ENCODE results near the gene SNAPC2.
A peak's percentile ranks its signal among the peaks of the same experiment; 100 is the strongest.

Gene SNAPC2

DNA sequence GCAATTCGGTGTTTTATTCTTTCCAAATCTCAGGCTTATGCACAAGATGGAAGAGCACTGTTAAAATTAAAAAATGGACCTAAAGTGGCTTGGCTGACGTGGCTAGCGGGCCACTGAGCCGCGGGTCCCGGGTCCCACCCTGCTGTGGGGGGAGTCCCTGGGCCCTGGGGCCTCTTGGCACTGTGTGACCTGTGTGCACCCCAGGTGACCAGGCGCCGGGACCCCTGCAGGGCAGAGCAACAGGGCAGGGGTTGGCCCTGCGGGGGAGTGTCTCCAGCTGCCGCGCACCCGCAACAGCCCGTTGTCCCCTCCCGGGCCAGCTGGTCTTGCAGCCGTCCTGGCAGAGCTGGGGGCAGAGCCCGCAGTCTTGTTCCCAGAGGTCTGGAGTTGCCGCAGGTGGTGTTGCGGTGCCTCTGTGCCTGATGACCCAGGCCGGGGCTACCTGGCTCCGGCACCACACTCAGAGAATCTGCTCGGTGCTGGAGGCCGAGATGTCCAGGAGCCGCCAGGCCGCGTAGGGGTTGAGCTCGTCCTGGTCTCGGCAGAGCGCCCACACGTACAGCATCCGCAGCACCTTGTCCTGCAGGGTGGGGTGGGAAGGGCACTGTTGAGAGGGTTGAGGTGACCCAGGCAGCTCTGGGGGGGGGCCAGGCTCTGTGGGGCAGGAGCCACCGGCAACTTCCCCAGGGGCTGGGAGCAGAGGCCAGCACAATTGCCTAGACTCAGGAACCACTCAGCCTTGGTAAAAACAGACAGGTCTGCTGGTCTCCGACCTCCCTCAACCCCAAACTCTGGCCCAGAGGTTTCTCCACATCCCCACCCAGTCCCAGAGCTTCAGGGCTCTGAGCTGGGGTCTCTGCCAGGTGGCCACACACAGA is 6.8 kb downstream of the SNAPC2 start:
- Histone ChIP-seq H3K4me3 (replicated peaks; ENCODE audit: insufficient read depth, low read length) (no peak overlapping the region), H3K27ac (replicated peaks) (no peak overlapping the region), H3K27me3 (ENCODE audit: insufficient read depth, poor library complexity, severe bottlenecking) (no peaks in the 10 kb centered on the region)
- DNase-seq (ENCODE audit: low read depth in 1 of 2, low spot score in 1 of 2), result no peak
- 0 out of 2 replicates have a peak, but pooled peaks have one; percentile 6 for TF ChIP-seq POLR2AphosphoS5 (IDR thresholded peaks at IDR 0.05; ENCODE audit: low read depth)
- TF ChIP-seq, protein P1, sequence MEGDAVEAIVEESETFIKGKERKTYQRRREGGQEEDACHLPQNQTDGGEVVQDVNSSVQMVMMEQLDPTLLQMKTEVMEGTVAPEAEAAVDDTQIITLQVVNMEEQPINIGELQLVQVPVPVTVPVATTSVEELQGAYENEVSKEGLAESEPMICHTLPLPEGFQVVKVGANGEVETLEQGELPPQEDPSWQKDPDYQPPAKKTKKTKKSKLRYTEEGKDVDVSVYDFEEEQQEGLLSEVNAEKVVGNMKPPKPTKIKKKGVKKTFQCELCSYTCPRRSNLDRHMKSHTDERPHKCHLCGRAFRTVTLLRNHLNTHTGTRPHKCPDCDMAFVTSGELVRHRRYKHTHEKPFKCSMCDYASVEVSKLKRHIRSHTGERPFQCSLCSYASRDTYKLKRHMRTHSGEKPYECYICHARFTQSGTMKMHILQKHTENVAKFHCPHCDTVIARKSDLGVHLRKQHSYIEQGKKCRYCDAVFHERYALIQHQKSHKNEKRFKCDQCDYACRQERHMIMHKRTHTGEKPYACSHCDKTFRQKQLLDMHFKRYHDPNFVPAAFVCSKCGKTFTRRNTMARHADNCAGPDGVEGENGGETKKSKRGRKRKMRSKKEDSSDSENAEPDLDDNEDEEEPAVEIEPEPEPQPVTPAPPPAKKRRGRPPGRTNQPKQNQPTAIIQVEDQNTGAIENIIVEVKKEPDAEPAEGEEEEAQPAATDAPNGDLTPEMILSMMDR (IDR thresholded peaks at IDR 0.05; ENCODE audit: insufficient read depth, low read length), result no peak

GRCh38 chr19:7927605-7928333 is 7.6 kb downstream of the SNAPC2 start:
- Histone ChIP-seq H3K27ac (replicated peaks) (no peak overlapping the region), H3K4me3 (replicated peaks; ENCODE audit: insufficient read depth, low read length) (no peak overlapping the region), H3K27me3 (ENCODE audit: insufficient read depth, poor library complexity, severe bottlenecking) (no peaks in the 10 kb centered on the region)
- TF ChIP-seq POLR2AphosphoS5 (IDR thresholded peaks at IDR 0.05; ENCODE audit: low read depth) (peak; percentile 25; the same call in 1 of the 2 replicates), GABPA (IDR thresholded peaks at IDR 0.05; ENCODE audit: low read depth) (no peak), SPI1 (IDR thresholded peaks at IDR 0.05; ENCODE audit: borderline replicate concordance, low read depth) (no peak)
- TF ChIP-seq, protein P2, sequence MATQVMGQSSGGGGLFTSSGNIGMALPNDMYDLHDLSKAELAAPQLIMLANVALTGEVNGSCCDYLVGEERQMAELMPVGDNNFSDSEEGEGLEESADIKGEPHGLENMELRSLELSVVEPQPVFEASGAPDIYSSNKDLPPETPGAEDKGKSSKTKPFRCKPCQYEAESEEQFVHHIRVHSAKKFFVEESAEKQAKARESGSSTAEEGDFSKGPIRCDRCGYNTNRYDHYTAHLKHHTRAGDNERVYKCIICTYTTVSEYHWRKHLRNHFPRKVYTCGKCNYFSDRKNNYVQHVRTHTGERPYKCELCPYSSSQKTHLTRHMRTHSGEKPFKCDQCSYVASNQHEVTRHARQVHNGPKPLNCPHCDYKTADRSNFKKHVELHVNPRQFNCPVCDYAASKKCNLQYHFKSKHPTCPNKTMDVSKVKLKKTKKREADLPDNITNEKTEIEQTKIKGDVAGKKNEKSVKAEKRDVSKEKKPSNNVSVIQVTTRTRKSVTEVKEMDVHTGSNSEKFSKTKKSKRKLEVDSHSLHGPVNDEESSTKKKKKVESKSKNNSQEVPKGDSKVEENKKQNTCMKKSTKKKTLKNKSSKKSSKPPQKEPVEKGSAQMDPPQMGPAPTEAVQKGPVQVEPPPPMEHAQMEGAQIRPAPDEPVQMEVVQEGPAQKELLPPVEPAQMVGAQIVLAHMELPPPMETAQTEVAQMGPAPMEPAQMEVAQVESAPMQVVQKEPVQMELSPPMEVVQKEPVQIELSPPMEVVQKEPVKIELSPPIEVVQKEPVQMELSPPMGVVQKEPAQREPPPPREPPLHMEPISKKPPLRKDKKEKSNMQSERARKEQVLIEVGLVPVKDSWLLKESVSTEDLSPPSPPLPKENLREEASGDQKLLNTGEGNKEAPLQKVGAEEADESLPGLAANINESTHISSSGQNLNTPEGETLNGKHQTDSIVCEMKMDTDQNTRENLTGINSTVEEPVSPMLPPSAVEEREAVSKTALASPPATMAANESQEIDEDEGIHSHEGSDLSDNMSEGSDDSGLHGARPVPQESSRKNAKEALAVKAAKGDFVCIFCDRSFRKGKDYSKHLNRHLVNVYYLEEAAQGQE (IDR thresholded peaks at IDR 0.05; ENCODE audit: insufficient replicate concordance, low read depth), result no peak
- TF ChIP-seq, protein P1 (IDR thresholded peaks at IDR 0.05; ENCODE audit: insufficient read depth, low read length), result no peak
- no peak for DNase-seq (ENCODE audit: low read depth in 1 of 2, low spot score in 1 of 2)

DNA sequence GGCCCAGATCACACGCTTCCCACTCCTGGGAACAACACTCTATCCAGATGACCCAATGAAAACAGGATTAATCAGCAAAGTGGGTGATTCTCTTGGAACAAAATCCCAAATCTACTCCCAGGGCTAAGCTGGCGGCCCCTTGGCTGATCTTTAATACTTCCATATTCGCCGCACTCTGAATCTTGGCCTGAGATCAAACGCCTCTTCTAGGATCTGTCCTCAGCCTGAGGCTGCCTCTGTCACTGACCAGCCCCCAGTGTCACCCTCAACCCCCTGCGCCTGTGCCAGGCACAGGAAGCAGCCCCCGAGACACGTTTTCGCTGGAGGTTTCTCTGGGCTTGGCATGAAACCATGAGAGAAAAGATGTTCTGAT is 8.2 kb downstream of the SNAPC2 start:
- Histone ChIP-seq H3K27ac (replicated peaks) (no peak overlapping the region), H3K27me3 (ENCODE audit: insufficient read depth, poor library complexity, severe bottlenecking) (no peaks in the 10 kb centered on the region), H3K4me3 (replicated peaks; ENCODE audit: insufficient read depth, low read length) (no peak overlapping the region)
- TF ChIP-seq GABPA (IDR thresholded peaks at IDR 0.05; ENCODE audit: low read depth), result no peak
- TF ChIP-seq, protein P2 (IDR thresholded peaks at IDR 0.05; ENCODE audit: insufficient replicate concordance, low read depth), result no peak
- TF ChIP-seq SPI1 (IDR thresholded peaks at IDR 0.05; ENCODE audit: borderline replicate concordance, low read depth), result no peak
- no peak for DNase-seq (ENCODE audit: low read depth in 1 of 2, low spot score in 1 of 2)

Data from HL-60 (cell line).